A673 (cell line): ENCODE data around the gene SPATA2.

ENCODE experiments used
- EZH2 ChIP-seq: fragments of 200-600 bp; sonication (generic); IDR thresholded peaks from 2 replicates; pipeline ENCODE4 v1.6.1; 2017; ENCODE audit warnings: borderline replicate concordance, low read depth, mild to moderate bottlenecking, mixed read lengths, antibody characterized with exemption, low read length; ENCODE audit not compliant: poor library complexity, severe bottlenecking
- TF ChIP-seq, protein P1 (sequence below): fragments of 300-800, 200-600 bp; sonication (generic); conservative IDR thresholded peaks from 2 replicates; pipeline ENCODE4 v1.5.1; 2017; ENCODE audit warnings: low read depth, mild to moderate bottlenecking, antibody characterized with exemption, low read length, moderate library complexity, mixed read lengths

DNA sequence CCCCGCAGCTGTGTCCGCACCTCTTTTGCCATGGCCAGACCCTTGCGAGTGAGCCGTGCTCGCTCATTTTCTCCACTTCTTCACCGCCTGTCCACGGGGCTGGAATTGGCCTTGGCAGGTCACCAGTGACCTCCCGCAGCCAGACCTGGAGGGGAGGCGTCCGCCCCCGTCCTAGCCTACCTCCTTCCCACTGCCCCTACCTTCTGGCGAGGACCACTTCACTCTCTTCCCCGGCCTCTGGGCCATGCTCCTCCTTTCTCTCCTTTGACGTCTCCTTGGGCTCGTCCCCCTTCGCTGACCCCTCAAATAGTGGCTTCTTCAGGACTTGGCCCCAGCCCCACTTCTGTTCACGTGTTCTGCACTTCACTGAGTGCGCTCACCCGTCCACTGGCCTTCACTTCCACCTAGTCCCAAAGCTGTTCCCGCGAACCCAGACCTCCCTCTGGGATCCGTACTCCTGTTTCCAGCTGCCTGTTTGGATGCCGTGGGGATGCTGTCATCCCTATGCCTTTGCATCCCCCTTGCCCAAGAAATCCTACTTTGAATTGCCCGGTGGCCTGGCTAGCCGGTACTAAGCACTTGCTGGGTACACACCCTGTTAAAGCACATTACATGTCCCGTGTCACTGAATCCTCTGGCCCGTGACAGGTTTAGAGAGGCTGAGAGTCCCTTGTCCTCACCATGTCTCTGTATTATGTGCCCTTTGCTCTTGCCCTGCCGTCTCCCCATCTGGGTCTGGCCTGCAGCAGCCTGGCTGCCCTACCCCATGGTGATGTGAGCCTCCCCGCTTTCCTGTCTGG, 33.0 kb downstream of the SPATA2 start:
- no peak for TF ChIP-seq EZH2
- TF ChIP-seq, protein P1, sequence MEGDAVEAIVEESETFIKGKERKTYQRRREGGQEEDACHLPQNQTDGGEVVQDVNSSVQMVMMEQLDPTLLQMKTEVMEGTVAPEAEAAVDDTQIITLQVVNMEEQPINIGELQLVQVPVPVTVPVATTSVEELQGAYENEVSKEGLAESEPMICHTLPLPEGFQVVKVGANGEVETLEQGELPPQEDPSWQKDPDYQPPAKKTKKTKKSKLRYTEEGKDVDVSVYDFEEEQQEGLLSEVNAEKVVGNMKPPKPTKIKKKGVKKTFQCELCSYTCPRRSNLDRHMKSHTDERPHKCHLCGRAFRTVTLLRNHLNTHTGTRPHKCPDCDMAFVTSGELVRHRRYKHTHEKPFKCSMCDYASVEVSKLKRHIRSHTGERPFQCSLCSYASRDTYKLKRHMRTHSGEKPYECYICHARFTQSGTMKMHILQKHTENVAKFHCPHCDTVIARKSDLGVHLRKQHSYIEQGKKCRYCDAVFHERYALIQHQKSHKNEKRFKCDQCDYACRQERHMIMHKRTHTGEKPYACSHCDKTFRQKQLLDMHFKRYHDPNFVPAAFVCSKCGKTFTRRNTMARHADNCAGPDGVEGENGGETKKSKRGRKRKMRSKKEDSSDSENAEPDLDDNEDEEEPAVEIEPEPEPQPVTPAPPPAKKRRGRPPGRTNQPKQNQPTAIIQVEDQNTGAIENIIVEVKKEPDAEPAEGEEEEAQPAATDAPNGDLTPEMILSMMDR = no peak
